Measurements from ENCODE around the gene NOS3. TPM values are rescaled to one million over a fixed set of nuclear protein-coding genes. Genes with fewer than 3 reads are reported as not detected.

NOS3 gene
- total and polyA plus RNA-seq, 2 of the 13 experiments (the other 11 are each of a cell fraction or from before 2014, with no cell fraction given), result 3.7 to 7.5 TPM

DNA sequence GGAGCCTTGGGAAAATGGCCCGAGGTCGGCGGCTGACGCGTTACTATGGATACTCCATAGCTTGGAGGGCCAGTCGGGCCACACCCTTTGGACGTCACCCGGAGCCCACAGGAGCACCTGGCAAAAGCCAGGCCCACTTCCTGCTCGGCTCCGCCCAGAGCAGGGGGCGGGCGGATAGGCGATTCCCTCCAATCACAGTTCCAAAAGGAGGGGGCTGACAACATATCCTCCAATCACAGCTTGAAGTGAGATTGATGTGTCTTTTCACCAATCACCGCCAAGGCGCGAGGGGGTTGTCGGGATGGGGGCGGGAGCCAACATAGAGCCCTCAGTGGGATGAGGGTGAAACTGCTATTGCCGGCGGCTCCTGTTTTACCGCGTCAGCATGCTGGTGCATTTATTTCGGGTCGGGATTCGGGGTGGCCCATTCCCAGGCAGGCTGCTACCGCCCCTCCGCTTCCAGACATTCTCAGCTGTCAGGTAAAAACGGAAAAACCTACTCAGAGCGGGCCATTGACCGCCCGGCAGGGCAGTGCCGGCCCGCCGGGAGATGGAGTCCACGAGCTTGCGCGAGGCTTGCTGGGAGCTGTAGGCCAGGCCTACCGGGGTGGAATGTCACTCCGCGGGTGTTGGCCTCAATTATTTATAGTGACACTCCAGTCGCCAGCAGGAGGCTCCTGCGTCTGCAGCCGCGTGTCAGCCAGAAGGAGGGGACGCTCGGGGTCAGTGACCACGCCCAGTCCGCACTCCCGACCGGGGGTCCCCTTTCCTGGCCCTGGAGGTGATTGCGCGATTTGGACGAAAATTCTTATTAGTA, 37.5 kb downstream of the NOS3 start, which contains the start of gene ABCB8 (continued):
- TF ChIP-seq, protein P1, sequence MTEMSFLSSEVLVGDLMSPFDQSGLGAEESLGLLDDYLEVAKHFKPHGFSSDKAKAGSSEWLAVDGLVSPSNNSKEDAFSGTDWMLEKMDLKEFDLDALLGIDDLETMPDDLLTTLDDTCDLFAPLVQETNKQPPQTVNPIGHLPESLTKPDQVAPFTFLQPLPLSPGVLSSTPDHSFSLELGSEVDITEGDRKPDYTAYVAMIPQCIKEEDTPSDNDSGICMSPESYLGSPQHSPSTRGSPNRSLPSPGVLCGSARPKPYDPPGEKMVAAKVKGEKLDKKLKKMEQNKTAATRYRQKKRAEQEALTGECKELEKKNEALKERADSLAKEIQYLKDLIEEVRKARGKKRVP (CRISPR knock-in tag; IDR thresholded peaks at IDR 0.05), result peak in 1 of 2 experiments; percentile 47; a peak in 2 of 4 replicates
- TF ChIP-seq ZNF160 (CRISPR knock-in tag; IDR thresholded peaks at IDR 0.05), result no peak
- no peak for TF ChIP-seq ZNF777 (CRISPR knock-in tag; IDR thresholded peaks at IDR 0.05)
- no peak for TF ChIP-seq PAWR (CRISPR knock-in tag; IDR thresholded peaks at IDR 0.05; ENCODE audit: borderline replicate concordance)
- TF ChIP-seq TOE1 (CRISPR knock-in tag; IDR thresholded peaks at IDR 0.05), result no peak
- no peak for TF ChIP-seq ZNF24 (IDR thresholded peaks at IDR 0.05)
- TF ChIP-seq PCBP1 (IDR thresholded peaks at IDR 0.05; ENCODE audit: borderline replicate concordance, low read depth, low read length), result no peak
- TF ChIP-seq SMC3 (IDR thresholded peaks at IDR 0.05; ENCODE audit: low read length), result no peak
- TF ChIP-seq ADNP (CRISPR knock-in tag; IDR thresholded peaks at IDR 0.05), result no peak
- TF ChIP-seq ASH2L (IDR thresholded peaks at IDR 0.05; ENCODE audit: insufficient read length, low read depth, low read length), result peak; percentile 93
- no peak for TF ChIP-seq TCF12 (IDR thresholded peaks at IDR 0.05)
- TF ChIP-seq TCF12 (CRISPR knock-in tag; IDR thresholded peaks at IDR 0.05), result peak; percentile 4; the same call in 1 of the 2 replicates
- no peak for TF ChIP-seq MTF1 (CRISPR knock-in tag; IDR thresholded peaks at IDR 0.05)
- TF ChIP-seq, protein P2, sequence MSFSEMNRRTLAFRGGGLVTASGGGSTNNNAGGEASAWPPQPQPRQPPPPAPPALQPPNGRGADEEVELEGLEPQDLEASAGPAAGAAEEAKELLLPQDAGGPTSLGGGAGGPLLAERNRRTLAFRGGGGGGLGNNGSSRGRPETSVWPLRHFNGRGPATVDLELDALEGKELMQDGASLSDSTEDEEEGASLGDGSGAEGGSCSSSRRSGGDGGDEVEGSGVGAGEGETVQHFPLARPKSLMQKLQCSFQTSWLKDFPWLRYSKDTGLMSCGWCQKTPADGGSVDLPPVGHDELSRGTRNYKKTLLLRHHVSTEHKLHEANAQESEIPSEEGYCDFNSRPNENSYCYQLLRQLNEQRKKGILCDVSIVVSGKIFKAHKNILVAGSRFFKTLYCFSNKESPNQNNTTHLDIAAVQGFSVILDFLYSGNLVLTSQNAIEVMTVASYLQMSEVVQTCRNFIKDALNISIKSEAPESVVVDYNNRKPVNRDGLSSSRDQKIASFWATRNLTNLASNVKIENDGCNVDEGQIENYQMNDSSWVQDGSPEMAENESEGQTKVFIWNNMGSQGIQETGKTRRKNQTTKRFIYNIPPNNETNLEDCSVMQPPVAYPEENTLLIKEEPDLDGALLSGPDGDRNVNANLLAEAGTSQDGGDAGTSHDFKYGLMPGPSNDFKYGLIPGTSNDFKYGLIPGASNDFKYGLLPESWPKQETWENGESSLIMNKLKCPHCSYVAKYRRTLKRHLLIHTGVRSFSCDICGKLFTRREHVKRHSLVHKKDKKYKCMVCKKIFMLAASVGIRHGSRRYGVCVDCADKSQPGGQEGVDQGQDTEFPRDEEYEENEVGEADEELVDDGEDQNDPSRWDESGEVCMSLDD (CRISPR knock-in tag; IDR thresholded peaks at IDR 0.05; ENCODE audit: borderline replicate concordance), result no peak
- peak; percentile 89 for TF ChIP-seq HOXD1 (CRISPR knock-in tag; IDR thresholded peaks at IDR 0.05)
- peak; percentile 72 for TF ChIP-seq ATF1 (CRISPR knock-in tag; IDR thresholded peaks at IDR 0.05)
- TF ChIP-seq, protein P3, sequence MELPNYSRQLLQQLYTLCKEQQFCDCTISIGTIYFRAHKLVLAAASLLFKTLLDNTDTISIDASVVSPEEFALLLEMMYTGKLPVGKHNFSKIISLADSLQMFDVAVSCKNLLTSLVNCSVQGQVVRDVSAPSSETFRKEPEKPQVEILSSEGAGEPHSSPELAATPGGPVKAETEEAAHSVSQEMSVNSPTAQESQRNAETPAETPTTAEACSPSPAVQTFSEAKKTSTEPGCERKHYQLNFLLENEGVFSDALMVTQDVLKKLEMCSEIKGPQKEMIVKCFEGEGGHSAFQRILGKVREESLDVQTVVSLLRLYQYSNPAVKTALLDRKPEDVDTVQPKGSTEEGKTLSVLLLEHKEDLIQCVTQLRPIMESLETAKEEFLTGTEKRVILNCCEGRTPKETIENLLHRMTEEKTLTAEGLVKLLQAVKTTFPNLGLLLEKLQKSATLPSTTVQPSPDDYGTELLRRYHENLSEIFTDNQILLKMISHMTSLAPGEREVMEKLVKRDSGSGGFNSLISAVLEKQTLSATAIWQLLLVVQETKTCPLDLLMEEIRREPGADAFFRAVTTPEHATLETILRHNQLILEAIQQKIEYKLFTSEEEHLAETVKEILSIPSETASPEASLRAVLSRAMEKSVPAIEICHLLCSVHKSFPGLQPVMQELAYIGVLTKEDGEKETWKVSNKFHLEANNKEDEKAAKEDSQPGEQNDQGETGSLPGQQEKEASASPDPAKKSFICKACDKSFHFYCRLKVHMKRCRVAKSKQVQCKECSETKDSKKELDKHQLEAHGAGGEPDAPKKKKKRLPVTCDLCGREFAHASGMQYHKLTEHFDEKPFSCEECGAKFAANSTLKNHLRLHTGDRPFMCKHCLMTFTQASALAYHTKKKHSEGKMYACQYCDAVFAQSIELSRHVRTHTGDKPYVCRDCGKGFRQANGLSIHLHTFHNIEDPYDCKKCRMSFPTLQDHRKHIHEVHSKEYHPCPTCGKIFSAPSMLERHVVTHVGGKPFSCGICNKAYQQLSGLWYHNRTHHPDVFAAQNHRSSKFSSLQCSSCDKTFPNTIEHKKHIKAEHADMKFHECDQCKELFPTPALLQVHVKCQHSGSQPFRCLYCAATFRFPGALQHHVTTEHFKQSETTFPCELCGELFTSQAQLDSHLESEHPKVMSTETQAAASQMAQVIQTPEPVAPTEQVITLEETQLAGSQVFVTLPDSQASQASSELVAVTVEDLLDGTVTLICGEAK (IDR thresholded peaks at IDR 0.05), result no peak
- TF ChIP-seq, protein P3 (CRISPR knock-in tag; IDR thresholded peaks at IDR 0.05), result peak; percentile 39; the same call in 1 of the 2 replicates
